ENCODE measurements around the gene DIPK1A. TPM values are rescaled to one million over a fixed set of nuclear protein-coding genes. Genes with fewer than 3 reads are reported as not detected.
"Not testable (repeated sequence)": the region's sequence is repeated elsewhere in the genome, so short reads cannot be mapped to it uniquely, and the experiment has no call there.

Gene DIPK1A
- total RNA-seq, 1 donor from 2014 or later = 3.9 TPM

- no peak for TF ChIP-seq CTCF (IDR thresholded peaks at IDR 0.05; ENCODE audit: unreplicated experiment)
- H3K36me3 Mint-ChIP-seq (ENCODE audit: low read depth, unreplicated experiment) = no peaks in the 10 kb centered on the region
- no peaks in the 10 kb centered on the region for H3K4me1 Mint-ChIP-seq (ENCODE audit: unreplicated experiment)
- no peak overlapping the region for H3K27ac Mint-ChIP-seq (ENCODE audit: unreplicated experiment)
- DNase-seq (ENCODE audit: low spot score) = no peak
- H3K27me3 Mint-ChIP-seq (ENCODE audit: unreplicated experiment) = no peaks in the 10 kb centered on the region
- no peak overlapping the region for H3K4me3 Mint-ChIP-seq (ENCODE audit: unreplicated experiment)
- H3K9me3 Mint-ChIP-seq (ENCODE audit: unreplicated experiment) = no peaks in the 10 kb centered on the region
These were observed 23.8 kb upstream of the DIPK1A start for GRCh38 chr1:92985101-92985500.

DNA sequence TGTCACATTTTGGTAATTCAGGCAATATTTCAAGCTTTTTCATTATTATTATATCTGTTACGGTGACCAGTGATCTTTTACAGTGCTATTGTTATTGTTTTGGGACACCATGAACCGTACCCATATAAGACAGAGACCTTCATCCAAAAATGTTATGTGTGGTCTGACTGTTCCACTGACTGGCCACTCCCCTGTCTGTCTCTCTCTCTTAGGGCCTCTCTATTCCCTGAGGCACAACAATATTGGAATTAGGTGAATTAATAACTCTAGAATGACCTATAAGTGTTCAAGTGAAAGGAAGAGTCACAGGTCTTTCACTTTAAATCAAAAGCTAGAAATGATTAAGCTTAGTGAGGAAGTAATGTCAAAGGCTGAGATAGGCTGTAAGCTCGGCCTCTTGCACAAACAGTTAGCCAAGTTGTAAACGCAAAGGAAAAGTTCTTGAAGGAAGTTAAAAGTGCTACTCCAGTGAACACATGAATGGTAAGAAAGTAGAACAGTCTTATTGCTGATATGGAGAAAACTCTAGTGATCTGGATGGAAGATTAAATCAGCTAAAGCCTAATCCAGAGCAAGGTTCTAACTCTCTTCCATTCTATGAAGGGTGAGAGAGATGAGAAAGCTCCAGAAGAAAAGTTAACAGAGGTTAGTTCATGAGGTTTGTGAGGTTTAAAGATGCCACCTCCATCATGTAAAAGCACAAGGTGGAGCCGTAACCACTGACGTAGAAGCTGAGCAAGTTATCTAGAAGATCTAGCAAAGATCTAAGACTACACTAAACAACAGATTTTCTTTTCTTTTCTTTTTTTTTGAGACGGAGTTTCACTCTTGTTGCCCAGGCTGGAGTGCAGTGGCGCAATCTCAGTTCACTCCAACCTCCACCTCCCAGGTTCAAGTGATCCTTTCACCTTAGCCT is 19.7 kb upstream of the DIPK1A start:
- H3K27me3 Mint-ChIP-seq (ENCODE audit: unreplicated experiment) = no peaks in the 10 kb centered on the region
- no peak overlapping the region for H3K4me3 Mint-ChIP-seq (ENCODE audit: unreplicated experiment)
- DNase-seq (ENCODE audit: low spot score) = no peak
- no peaks in the 10 kb centered on the region for H3K4me1 Mint-ChIP-seq (ENCODE audit: unreplicated experiment)
- no peak overlapping the region for H3K27ac Mint-ChIP-seq (ENCODE audit: unreplicated experiment)
- H3K36me3 Mint-ChIP-seq (ENCODE audit: low read depth, unreplicated experiment) = no peaks in the 10 kb centered on the region
- TF ChIP-seq CTCF (IDR thresholded peaks at IDR 0.05; ENCODE audit: unreplicated experiment) = no peak
- H3K9me3 Mint-ChIP-seq (ENCODE audit: unreplicated experiment) = no peaks in the 10 kb centered on the region

GRCh38 chr1:92975551-92976232 is 14.4 kb upstream of the DIPK1A start:
- Mint-ChIP-seq H3K4me3 (ENCODE audit: unreplicated experiment) (no peak overlapping the region), H3K9me3 (ENCODE audit: unreplicated experiment) (no peaks in the 10 kb centered on the region), H3K27me3 (ENCODE audit: unreplicated experiment) (peaks cover 3% of the 10 kb centered on the region), H3K27ac (ENCODE audit: unreplicated experiment) (no peak overlapping the region), H3K36me3 (ENCODE audit: low read depth, unreplicated experiment) (no peaks in the 10 kb centered on the region), H3K4me1 (ENCODE audit: unreplicated experiment) (peaks cover 12% of the 10 kb centered on the region)
- TF ChIP-seq CTCF (IDR thresholded peaks at IDR 0.05; ENCODE audit: unreplicated experiment) = no peak
- DNase-seq (ENCODE audit: low spot score) = no peak

DNA sequence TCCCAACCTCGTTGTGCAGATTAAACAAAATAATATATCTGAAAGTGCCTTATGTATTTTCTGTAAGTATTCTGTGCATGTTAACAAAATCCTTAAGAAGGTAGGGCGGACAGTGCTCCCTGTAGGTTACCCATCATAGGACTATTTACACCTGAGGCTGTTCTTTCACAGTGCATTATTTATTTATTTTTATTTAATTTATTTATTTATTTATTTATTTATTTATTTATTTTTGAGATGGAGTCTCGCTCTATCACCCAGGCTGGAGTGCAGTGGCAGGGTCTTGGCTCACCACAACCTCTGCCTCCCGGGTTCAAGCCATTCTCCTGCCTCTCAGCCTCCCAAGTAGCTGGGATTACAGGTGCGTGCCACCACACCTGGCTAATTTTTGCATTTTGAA is 12.8 kb upstream of the DIPK1A start:
- not testable (repeated sequence) for H3K4me3 Mint-ChIP-seq (ENCODE audit: unreplicated experiment); H3K36me3 Mint-ChIP-seq (ENCODE audit: low read depth, unreplicated experiment); H3K27ac Mint-ChIP-seq (ENCODE audit: unreplicated experiment); H3K27me3 Mint-ChIP-seq (ENCODE audit: unreplicated experiment); H3K9me3 Mint-ChIP-seq (ENCODE audit: unreplicated experiment); DNase-seq (ENCODE audit: low spot score)
- peaks cover 12% of the 10 kb centered on the region for H3K4me1 Mint-ChIP-seq (ENCODE audit: unreplicated experiment)

DNA sequence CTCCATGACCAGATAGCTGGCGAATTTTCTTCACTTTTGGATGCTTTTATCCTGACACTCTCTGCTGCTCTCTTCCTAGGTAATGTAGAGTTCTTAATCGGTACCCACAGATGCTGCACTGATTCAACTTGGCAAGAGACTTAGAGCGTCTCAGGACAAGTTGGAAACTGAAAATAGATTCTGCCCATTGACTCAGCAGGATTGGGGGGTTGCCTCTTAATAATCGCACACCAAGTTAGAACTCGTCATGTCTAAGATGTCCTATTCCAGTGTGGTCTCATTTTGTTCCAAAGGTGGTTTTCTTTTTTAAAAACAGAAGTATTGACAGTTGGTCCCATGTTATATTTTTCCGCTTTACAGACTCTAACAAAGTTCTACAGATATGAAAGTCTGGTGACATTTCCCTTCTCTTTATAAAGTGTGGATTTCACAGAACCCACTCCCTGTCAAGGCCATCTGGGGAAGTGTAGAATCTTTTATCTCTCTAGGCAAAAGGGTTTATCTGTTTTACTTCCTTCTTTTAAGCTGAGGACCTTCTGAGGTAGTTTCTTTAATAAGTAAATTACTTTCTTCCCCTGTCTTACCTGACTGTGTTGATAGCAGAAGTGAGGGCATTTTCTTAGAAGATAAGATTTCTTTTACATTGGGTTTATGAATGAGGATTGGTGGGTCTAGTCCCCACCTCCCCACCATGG is 12.1 kb upstream of the DIPK1A start:
- no peak for TF ChIP-seq CTCF (IDR thresholded peaks at IDR 0.05; ENCODE audit: unreplicated experiment)
- Mint-ChIP-seq H3K9me3 (ENCODE audit: unreplicated experiment) (no peaks in the 10 kb centered on the region), H3K27me3 (ENCODE audit: unreplicated experiment) (peaks cover 3% of the 10 kb centered on the region), H3K4me3 (ENCODE audit: unreplicated experiment) (no peak overlapping the region), H3K36me3 (ENCODE audit: low read depth, unreplicated experiment) (no peaks in the 10 kb centered on the region), H3K27ac (ENCODE audit: unreplicated experiment) (no peak overlapping the region), H3K4me1 (ENCODE audit: unreplicated experiment) (peaks cover 16% of the 10 kb centered on the region)
- no peak for DNase-seq (ENCODE audit: low spot score)

All from endothelial cell (in vitro differentiated cells).